Naive thymus-derived CD4-positive, alpha-beta T cell (primary cell): ENCODE measurements around the gene KDM4C. TPM values are rescaled to one million over a fixed set of nuclear protein-coding genes. Genes with fewer than 3 reads are reported as not detected.

Experiments
- ATAC-seq: fragments of 150-1000 bp; cut with Tn5 transposase; 2 replicates; pipeline ENCODE4 v1.10.0; 2021; ENCODE audit warnings: mild to moderate bottlenecking, moderate library complexity
- CTCF ChIA-PET: fragments of 350-600 bp; sonication (Branson Sonifier 250); formaldehyde crosslinking; loops from one replicate; lab custom pipeline; 2021; ENCODE audit warnings: antibody characterized with exemption; lab: Charles Lee
- POLR2A ChIA-PET: fragments of 350-600 bp; sonication (Branson Sonifier 250); formaldehyde crosslinking; loops from one replicate; lab custom pipeline; 2021; ENCODE audit warnings: antibody characterized with exemption, inconsistent platforms; lab: Charles Lee
- DNase-seq, 9 donors: peaks; one replicate each; pipeline versions ENCODE4 v3.0.0 to v3.0.0-alpha.2; 2020 to 2022; ENCODE audit warnings: mixed read lengths in 1 of 9
- H3K27ac ChIP-seq: one replicate; pipeline ENCODE4 v1.7.0; 2013; ENCODE audit warnings: mild to moderate bottlenecking, low read depth, low read length, moderate library complexity
- H3K27me3 ChIP-seq, 2 donors: one replicate each; pipeline ENCODE4 v1.7.0; 2013; ENCODE audit warnings: low read length in 2 of 2, mild to moderate bottlenecking in 2 of 2, moderate library complexity in 2 of 2; ENCODE audit not compliant: control insufficient read depth in 2 of 2, insufficient read depth in 2 of 2
- H3K36me3 ChIP-seq, 3 experiments: 1 replicate in 2 of 3; 2 replicates in 1 of 3; pipeline ENCODE4 v1.7.0; 2013; ENCODE audit warnings: low read length in 3 of 3, mild to moderate bottlenecking in 3 of 3, moderate library complexity in 1 of 3; ENCODE audit not compliant: insufficient read depth in 3 of 3, control insufficient read depth in 2 of 3
- H3K4me1 ChIP-seq, 2 donors: one replicate each; pipeline ENCODE4 v1.7.0; 2013; ENCODE audit warnings: low read length in 2 of 2, mild to moderate bottlenecking in 2 of 2, moderate library complexity in 1 of 2; ENCODE audit not compliant: control insufficient read depth in 2 of 2, insufficient read depth in 2 of 2
- H3K4me3 ChIP-seq: 2 replicates; pipeline ENCODE4 v1.7.0; 2013; ENCODE audit warnings: mild to moderate bottlenecking, low read length
- H3K9me3 ChIP-seq, 3 experiments: 1 replicate in 2 of 3; 2 replicates in 1 of 3; pipeline ENCODE4 v1.7.0; 2013; ENCODE audit warnings: low read length in 3 of 3; ENCODE audit not compliant: control insufficient read depth in 2 of 3
- H3K27ac Mint-ChIP-seq, 9 donors: one replicate each; pipeline ENCODE4 v1.8.0; 2020 to 2022; ENCODE audit warnings: mixed read lengths in 9 of 9, mild to moderate bottlenecking in 8 of 9, moderate library complexity in 5 of 9, inconsistent platforms in 2 of 9
- H3K27me3 Mint-ChIP-seq, 5 donors: one replicate each; pipeline ENCODE4 v1.8.0; 2021 to 2022; ENCODE audit warnings: mixed read lengths in 5 of 5, mild to moderate bottlenecking in 1 of 5
- H3K36me3 Mint-ChIP-seq, 5 donors: one replicate each; pipeline ENCODE4 v1.8.0; 2020 to 2022; ENCODE audit warnings: mixed read lengths in 5 of 5, mild to moderate bottlenecking in 3 of 5, inconsistent platforms in 1 of 5
- H3K4me1 Mint-ChIP-seq, 7 donors: one replicate each; pipeline ENCODE4 v1.8.0; 2020 to 2022; ENCODE audit warnings: mixed read lengths in 7 of 7, mild to moderate bottlenecking in 3 of 7, inconsistent platforms in 1 of 7
- H3K4me3 Mint-ChIP-seq, 10 donors: one replicate each; pipeline ENCODE4 v1.8.0; 2020 to 2022; ENCODE audit warnings: mild to moderate bottlenecking in 10 of 10, mixed read lengths in 10 of 10, moderate library complexity in 6 of 10, inconsistent platforms in 2 of 10
- H3K9me3 Mint-ChIP-seq, 11 donors: one replicate each; pipeline ENCODE4 v1.8.0; 2020 to 2022; ENCODE audit warnings: mixed read lengths in 11 of 11, mild to moderate bottlenecking in 4 of 11, inconsistent platforms in 1 of 11, moderate library complexity in 1 of 11
- intact Hi-C, 2 donors: fragments of 100-400 bp; cut with micrococcal nuclease; formaldehyde crosslinking; loops; one replicate each; pipeline ENCODE4 v1.15.1; 2023
- polyA plus RNA-seq, 2 donors: library from polyadenylated mRNA; unstranded; fragments of 300-500 nt; fragmentation: Illumina TruSeq; gene quantifications; one replicate each; pipeline ENCODE4 v1.2.3, GENCODE V29; 2021
- total RNA-seq, 6 experiments: library from RNA in 5 of 6; stranded (reverse) in 5 of 6; gene quantifications; 1 replicate in 5 of 6; 2 replicates in 1 of 6; pipeline ENCODE4 v1.2.3 and lab custom pipeline; 2021 to 2026

The KDM4C gene
- total and polyA plus RNA-seq, 7 experiments from 2014 or later, result 38.5 to 100 (median 91.3) TPM

- Histone ChIP-seq H3K27ac (no peak overlapping the region), H3K27me3 (no peaks in the 10 kb centered on the region), H3K4me3 (no peak overlapping the region), H3K36me3 (peaks cover 0 to 12% (median 0%) of the 10 kb centered on the region in 3 experiments), H3K4me1 (peaks cover 0 to 4% of the 10 kb centered on the region in 2 donors), H3K9me3 (no peaks in the 10 kb centered on the region)
- intact Hi-C loops, result no loop called here
- peak overlapping the region in 1 of 9 donors; percentile 22 for H3K27ac Mint-ChIP-seq
- CTCF ChIA-PET, result no interaction called here
- H3K4me1 Mint-ChIP-seq, result peaks cover 6 to 35% (median 29%) of the 10 kb centered on the region in 7 donors
- H3K36me3 Mint-ChIP-seq, result peaks cover 0 to 68% (median 59%) of the 10 kb centered on the region in 5 donors
- no peak for DNase-seq
- H3K4me3 Mint-ChIP-seq, result no peak overlapping the region
- peaks cover 0 to 2% (median 0%) of the 10 kb centered on the region in 11 donors for H3K9me3 Mint-ChIP-seq
- no peaks in the 10 kb centered on the region for H3K27me3 Mint-ChIP-seq
- POLR2A ChIA-PET, result interaction anchor here (0.8 kb wide), 1 partner anchor 11 kb away, joined by 4 read pairs; no protein-coding TSS in a partner anchor
- ATAC-seq, result no peak
Measured at GRCh38 chr9:7143645-7144200, 385.9 kb downstream of the KDM4C start.

- Histone ChIP-seq H3K27me3 (no peaks in the 10 kb centered on the region), H3K27ac (no peak overlapping the region), H3K4me3 (no peak overlapping the region), H3K36me3 (peaks cover 0 to 12% (median 0%) of the 10 kb centered on the region in 3 experiments), H3K9me3 (no peaks in the 10 kb centered on the region), H3K4me1 (peaks cover 0 to 12% of the 10 kb centered on the region in 2 donors)
- Mint-ChIP-seq H3K27me3 (no peaks in the 10 kb centered on the region), H3K9me3 (peaks cover 0 to 2% (median 0%) of the 10 kb centered on the region in 11 donors), H3K4me3 (no peak overlapping the region), H3K4me1 (peaks cover 9 to 41% (median 37%) of the 10 kb centered on the region in 7 donors), H3K27ac (peak overlapping the region in 1 of 9 donors; percentile 45), H3K36me3 (peaks cover 0 to 65% (median 56%) of the 10 kb centered on the region in 5 donors)
- ChIA-PET POLR2A (interaction anchor here (0.8 kb wide), 1 partner anchor 10 kb away, joined by 4 read pairs; no protein-coding TSS in a partner anchor), CTCF (no interaction called here)
- intact Hi-C loops, result no loop called here
- no peak for ATAC-seq
- no peak for DNase-seq
Measured at GRCh38 chr9:7144265-7145046, 386.7 kb downstream of the KDM4C start.

- H3K27ac Mint-ChIP-seq, result peak overlapping the region in 2 of 9 donors; percentile 11 to 41
- peaks cover 19 to 52% (median 47%) of the 10 kb centered on the region in 7 donors for H3K4me1 Mint-ChIP-seq
- no peak for ATAC-seq
- Histone ChIP-seq H3K4me1 (peaks cover 7 to 22% of the 10 kb centered on the region in 2 donors), H3K27me3 (no peaks in the 10 kb centered on the region), H3K27ac (no peak overlapping the region), H3K36me3 (peaks cover 0 to 12% (median 0%) of the 10 kb centered on the region in 3 experiments), H3K9me3 (no peaks in the 10 kb centered on the region), H3K4me3 (no peak overlapping the region)
- H3K9me3 Mint-ChIP-seq, result peaks cover 0 to 2% (median 0%) of the 10 kb centered on the region in 11 donors
- ChIA-PET POLR2A (no interaction called here), CTCF (no interaction called here)
- no peak for DNase-seq
- H3K36me3 Mint-ChIP-seq, result peaks cover 0 to 63% (median 49%) of the 10 kb centered on the region in 5 donors
- H3K4me3 Mint-ChIP-seq, result no peak overlapping the region
- H3K27me3 Mint-ChIP-seq, result no peaks in the 10 kb centered on the region
- intact Hi-C loops, result no loop called here
Measured at GRCh38 chr9:7145361-7146069, 387.7 kb downstream of the KDM4C start.

GRCh38 chr9:7146582-7146981 is 388.8 kb downstream of the KDM4C start:
- Histone ChIP-seq H3K27me3 (no peaks in the 10 kb centered on the region), H3K4me3 (no peak overlapping the region), H3K9me3 (no peaks in the 10 kb centered on the region), H3K36me3 (peaks cover 0 to 12% (median 0%) of the 10 kb centered on the region in 3 experiments), H3K27ac (no peak overlapping the region), H3K4me1 (peaks cover 8 to 30% of the 10 kb centered on the region in 2 donors)
- H3K4me3 Mint-ChIP-seq, result no peak overlapping the region
- H3K27ac Mint-ChIP-seq, result peak overlapping the region in 6 of 9 donors; percentile 1 to 57 (median 8)
- ATAC-seq, result no peak
- intact Hi-C loops, result no loop called here
- H3K27me3 Mint-ChIP-seq, result no peaks in the 10 kb centered on the region
- ChIA-PET CTCF (no interaction called here), POLR2A (no interaction called here)
- peaks cover 0 to 2% (median 0%) of the 10 kb centered on the region in 11 donors for H3K9me3 Mint-ChIP-seq
- H3K4me1 Mint-ChIP-seq, result peaks cover 29 to 56% (median 51%) of the 10 kb centered on the region in 7 donors
- DNase-seq, result no peak
- peaks cover 0 to 54% (median 40%) of the 10 kb centered on the region in 5 donors for H3K36me3 Mint-ChIP-seq

- intact Hi-C loops, result no loop called here
- no peak overlapping the region for H3K27ac ChIP-seq
- Mint-ChIP-seq H3K27me3 (no peaks in the 10 kb centered on the region), H3K27ac (peak overlapping the region in 6 of 9 donors; percentile 1 to 57 (median 8)), H3K4me3 (no peak overlapping the region), H3K4me1 (peaks cover 29 to 59% (median 51%) of the 10 kb centered on the region in 7 donors), H3K9me3 (peaks cover 0 to 2% (median 0%) of the 10 kb centered on the region in 11 donors), H3K36me3 (peaks cover 0 to 53% (median 37%) of the 10 kb centered on the region in 5 donors)
- peaks cover 0 to 8% (median 0%) of the 10 kb centered on the region in 3 experiments for H3K36me3 ChIP-seq
- DNase-seq (no peak), ATAC-seq (no peak)
- POLR2A ChIA-PET, result interaction anchor here (1.0 kb wide), 1 partner anchor 9 kb away, joined by 3 read pairs; no protein-coding TSS in a partner anchor
- peaks cover 8 to 30% of the 10 kb centered on the region in 2 donors for H3K4me1 ChIP-seq
- H3K4me3 ChIP-seq, result no peak overlapping the region
- H3K27me3 ChIP-seq, result no peaks in the 10 kb centered on the region
- CTCF ChIA-PET, result no interaction called here
- no peaks in the 10 kb centered on the region for H3K9me3 ChIP-seq
Measured at GRCh38 chr9:7147121-7148090, 389.6 kb downstream of the KDM4C start.
